GM18907 (cell line): ENCODE results near the gene ST13.
"Not testable (repeated sequence)": the region's sequence is repeated elsewhere in the genome, so short reads cannot be mapped to it uniquely, and the experiment has no call there.

ENCODE experiments used
- ATAC-seq: cut with Tn5 transposase; IDR thresholded peaks from one replicate; pipeline ENCODE4 v1.9.1; 2021; ENCODE audit warnings: mild to moderate bottlenecking, moderate library complexity; ENCODE audit not compliant: unreplicated experiment

ST13 gene

DNA sequence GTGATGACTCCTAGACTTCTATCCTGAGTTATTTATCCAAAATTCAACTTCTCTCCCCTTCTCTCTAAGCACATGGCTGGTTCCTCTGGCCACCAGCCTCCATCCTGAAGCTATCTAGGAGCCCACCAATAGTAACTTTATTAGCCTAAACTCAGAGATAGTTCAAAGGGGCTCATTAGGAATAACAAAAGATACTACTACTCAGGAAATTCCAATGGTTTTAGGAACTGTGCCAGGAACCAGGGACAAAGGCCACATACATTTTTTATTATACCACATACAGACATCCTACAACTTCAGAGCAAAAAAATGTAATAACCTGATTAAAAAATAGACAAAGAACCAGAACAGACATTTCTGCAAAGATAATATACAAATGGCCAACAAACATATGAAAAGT is 65.2 kb downstream of the ST13 start:
- ATAC-seq, result no peak

DNA sequence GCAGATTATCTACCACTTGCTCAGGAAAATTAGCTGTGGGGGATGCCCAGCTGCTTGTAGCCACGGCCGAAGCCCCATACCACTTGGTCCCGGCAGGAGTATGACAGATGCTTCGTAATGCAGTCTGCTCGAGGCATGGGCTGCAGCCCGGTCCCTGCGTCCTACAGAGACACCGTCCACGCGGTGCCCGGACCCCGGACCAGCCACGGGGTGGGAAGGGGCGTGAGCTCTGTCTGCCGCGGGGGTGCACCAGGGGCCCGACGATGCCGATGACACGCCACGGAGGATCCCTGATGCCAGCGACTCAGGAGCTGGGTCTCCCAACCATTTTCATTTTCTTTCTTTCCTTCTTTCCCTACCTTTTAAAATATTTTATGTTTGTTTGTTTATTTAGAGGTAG is 67.3 kb downstream of the ST13 start:
- no peak for ATAC-seq

DNA sequence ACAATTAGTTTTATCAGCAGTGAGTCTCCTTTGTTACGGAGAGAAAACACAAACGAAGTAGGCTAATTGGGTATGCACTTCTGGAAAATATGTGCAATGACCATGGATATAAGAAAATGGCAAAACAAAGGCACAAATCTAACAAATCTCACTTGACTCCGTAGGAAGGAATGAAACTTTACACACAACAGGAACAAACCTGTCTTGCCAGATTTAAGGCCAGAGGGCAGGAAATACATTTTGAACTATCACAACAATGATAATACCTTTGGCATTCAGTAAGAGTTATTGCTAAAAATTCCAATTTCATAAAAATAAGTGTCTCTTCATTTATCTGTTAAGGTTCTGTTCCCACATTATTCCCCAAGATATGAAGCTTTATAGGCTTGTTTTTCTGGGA is 73.9 kb downstream of the ST13 start:
- ATAC-seq, result no peak

DNA sequence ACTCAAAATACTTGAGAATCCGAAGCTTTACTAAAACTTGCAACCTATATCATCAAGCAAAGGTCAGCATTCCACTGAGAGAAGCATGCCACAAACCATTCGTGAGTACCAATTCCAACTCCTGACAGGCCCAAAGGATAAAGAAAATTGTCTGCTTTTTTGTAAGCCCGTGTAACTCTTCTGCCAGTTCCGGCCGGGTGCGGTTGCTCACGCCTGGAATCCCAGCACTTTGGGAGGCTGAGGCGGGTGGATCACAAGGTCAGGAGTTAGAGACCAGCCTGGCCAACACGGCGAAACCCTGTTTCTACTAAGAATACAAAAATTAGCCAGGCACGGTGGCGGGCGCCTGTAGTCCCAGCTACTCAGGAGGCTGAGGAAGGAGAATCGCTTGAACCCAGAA is 74.7 kb downstream of the ST13 start:
- not testable (repeated sequence) for ATAC-seq
